PC-9 (cell line): ENCODE data around the gene KCNJ12.

Experiments
- EZH2 ChIP-seq: fragments of 200-600 bp; sonication (generic); IDR thresholded peaks from 2 replicates; pipeline ENCODE4 v1.8.0; 2017; ENCODE audit warnings: antibody characterized with exemption, low read depth
- TF ChIP-seq, protein P1 (sequence below): fragments of 200-600 bp; sonication (generic); conservative IDR thresholded peaks from 2 replicates; pipeline ENCODE4 v1.6.1; 2017; ENCODE audit warnings: mixed run types, antibody characterized with exemption, mild to moderate bottlenecking, moderate library complexity

DNA sequence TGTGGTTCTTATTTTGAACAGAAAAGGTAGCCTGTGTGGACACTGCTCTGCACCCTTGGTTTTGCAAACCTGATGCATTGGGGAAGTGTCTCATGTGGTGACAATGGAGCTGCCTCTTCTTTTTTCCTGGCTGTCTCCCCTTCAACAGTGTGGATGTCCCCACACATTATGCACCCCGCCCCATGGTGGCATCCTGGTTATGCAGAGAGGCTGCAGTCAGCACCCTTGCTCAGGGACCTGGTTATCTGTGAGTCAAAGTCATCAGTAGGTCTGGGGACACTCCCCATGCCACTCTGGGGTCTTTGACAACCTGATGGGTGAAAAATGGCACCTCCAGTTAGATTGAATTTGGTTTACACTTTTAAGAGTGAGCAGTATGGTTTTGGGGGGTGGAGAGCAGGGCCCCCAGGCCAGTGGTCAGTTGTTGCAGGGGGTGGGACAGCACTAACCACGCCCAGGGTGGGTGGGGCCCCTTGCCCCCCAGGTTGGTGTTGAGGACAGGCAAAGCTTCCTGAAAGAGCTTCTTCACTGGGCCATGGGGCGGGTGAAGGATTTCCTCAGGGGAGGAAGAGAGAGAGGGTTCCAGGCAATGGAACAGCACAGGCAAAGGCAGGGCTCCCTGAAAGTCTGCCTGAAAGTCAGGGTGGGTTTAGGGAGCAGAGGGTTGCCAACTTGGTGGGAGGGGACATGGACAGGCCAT lies 24.6 kb upstream of the KCNJ12 start:
- TF ChIP-seq EZH2: no peak
- TF ChIP-seq, protein P1, sequence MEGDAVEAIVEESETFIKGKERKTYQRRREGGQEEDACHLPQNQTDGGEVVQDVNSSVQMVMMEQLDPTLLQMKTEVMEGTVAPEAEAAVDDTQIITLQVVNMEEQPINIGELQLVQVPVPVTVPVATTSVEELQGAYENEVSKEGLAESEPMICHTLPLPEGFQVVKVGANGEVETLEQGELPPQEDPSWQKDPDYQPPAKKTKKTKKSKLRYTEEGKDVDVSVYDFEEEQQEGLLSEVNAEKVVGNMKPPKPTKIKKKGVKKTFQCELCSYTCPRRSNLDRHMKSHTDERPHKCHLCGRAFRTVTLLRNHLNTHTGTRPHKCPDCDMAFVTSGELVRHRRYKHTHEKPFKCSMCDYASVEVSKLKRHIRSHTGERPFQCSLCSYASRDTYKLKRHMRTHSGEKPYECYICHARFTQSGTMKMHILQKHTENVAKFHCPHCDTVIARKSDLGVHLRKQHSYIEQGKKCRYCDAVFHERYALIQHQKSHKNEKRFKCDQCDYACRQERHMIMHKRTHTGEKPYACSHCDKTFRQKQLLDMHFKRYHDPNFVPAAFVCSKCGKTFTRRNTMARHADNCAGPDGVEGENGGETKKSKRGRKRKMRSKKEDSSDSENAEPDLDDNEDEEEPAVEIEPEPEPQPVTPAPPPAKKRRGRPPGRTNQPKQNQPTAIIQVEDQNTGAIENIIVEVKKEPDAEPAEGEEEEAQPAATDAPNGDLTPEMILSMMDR: no peak
